Psoas muscle (tissue), 8 donors: ENCODE results near the gene ASB11. TPM values are rescaled to one million over a fixed set of nuclear protein-coding genes. Genes with fewer than 3 reads are reported as not detected.

Experiments used
- ATAC-seq, 4 donors: fragments of 200-7000 bp; cut with Tn5 transposase; one replicate each; pipeline ENCODE4 v1.9.1; 2020; ENCODE audit warnings: moderate library complexity in 3 of 4, mild to moderate bottlenecking in 2 of 4
- DNase-seq, 2 donors: peaks; one replicate each; pipeline ENCODE4 v3.0.0-alpha.2; 2020
- H3K27ac ChIP-seq: fragments of 200-600 bp; one replicate; pipeline ENCODE4 v1.8.0; 2022
- H3K27me3 ChIP-seq, 3 donors: fragments of 200-600 bp in 1 of 3; one replicate each; pipeline versions ENCODE4 v1.6.1 to v1.8.0; 2013 to 2022; ENCODE audit warnings: low read length in 2 of 3, mild to moderate bottlenecking in 2 of 3, moderate library complexity in 1 of 3; ENCODE audit not compliant: insufficient read depth in 3 of 3
- H3K36me3 ChIP-seq, 2 donors: fragments of 200-600 bp in 1 of 2; one replicate each; pipeline versions ENCODE4 v1.6.1 to v1.8.0; 2013 to 2022; ENCODE audit warnings: low read depth in 1 of 2, mild to moderate bottlenecking in 1 of 2, moderate library complexity in 1 of 2; ENCODE audit not compliant: insufficient read depth in 1 of 2
- H3K4me1 ChIP-seq: fragments of 200-600 bp; one replicate; pipeline ENCODE4 v1.8.0; 2022
- H3K4me3 ChIP-seq: fragments of 200-600 bp; one replicate; pipeline ENCODE4 v1.8.0; 2022; ENCODE audit warnings: mild to moderate bottlenecking
- H3K9me3 ChIP-seq: fragments of 200-600 bp; one replicate; pipeline ENCODE4 v1.8.0; 2022
- WGBS, 3 donors: extraction: QIAGEN DNeasy Blood & Tissue Kit; methylation state at CpG; one replicate each; pipeline versions ENCODE4 v1.1.6 to v1.1.7; 2013; 5-methylcytosine and 5-hydroxymethylcytosine counted together
- intact Hi-C, 2 donors: fragments of 100-400 bp; cut with DNase I; formaldehyde crosslinking; loops; one replicate each; pipeline versions ENCODE4 v1.11.0 to v1.14.2; 2022
- long read RNA-seq, 2 donors: library from polyadenylated mRNA; unstranded; transcript quantifications; one replicate each; pipeline ENCODE4 v2.0.0, GENCODE V29; 2021
- polyA plus RNA-seq, 3 donors: library from polyadenylated mRNA; stranded (reverse); fragments of 200-250 nt; gene quantifications; one replicate each; pipeline ENCODE4 v1.2.3, GENCODE V29; 2013
- total RNA-seq, 4 donors: library from RNA; stranded (reverse); fragmentation: NEBNext Ultra II Directional in 2 of 4; extraction: Animal tissue kit (Norgen Biotek cat#: 25700) in 2 of 4; gene quantifications; one replicate each; pipeline versions ENCODE4 v1.2.1 to v1.2.4, GENCODE V29; 2021 to 2023
- TF ChIP-seq, protein P1 (sequence below): fragments of 200-600 bp; IDR thresholded peaks from one replicate; pipeline ENCODE4 v1.8.0; 2022; ENCODE audit warnings: antibody characterized with exemption
- donor health status: healthy with polysubstance abuse.
- donor health status: DM: no; HTN: no; CAD: no; lungs with moderate emphysema.
- donor health status: Bipolar disorder and iron deficiency.
- donor health status: healthy.
- donor health status: DM: yes; HTN: yes; CAD: no.
- donor health status: DM: no; HTN: no; CAD: no.
- donor health status: DM: no; HTN: no; CAD: no.
- donor health status: DM: yes; HTN: yes; CAD: no.

Gene ASB11, protein sequence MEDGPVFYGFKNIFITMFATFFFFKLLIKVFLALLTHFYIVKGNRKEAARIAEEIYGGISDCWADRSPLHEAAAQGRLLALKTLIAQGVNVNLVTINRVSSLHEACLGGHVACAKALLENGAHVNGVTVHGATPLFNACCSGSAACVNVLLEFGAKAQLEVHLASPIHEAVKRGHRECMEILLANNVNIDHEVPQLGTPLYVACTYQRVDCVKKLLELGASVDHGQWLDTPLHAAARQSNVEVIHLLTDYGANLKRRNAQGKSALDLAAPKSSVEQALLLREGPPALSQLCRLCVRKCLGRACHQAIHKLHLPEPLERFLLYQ
- total RNA-seq: 10 to 100 TPM; 26.9 to 53.4 (median 47.6) TPM
- polyA plus RNA-seq: 10 to 100 TPM in 1 of 3 donors, 1 to 10 TPM in 2; 1.5 to 10.4 (median 6.5) TPM
- long read RNA-seq, donor 1, partial matches to known transcripts: 2 of 3 reads
- long read RNA-seq, donor 1, other reads (novel, unspliced or antisense): 0 of 3 reads
- long read RNA-seq, donor 2, transcript ASB11-201 (7 exons, 2,168 nt): major isoform, 25 of 43 reads
- long read RNA-seq, donor 2, transcript ASB11-203 (7 exons, 1,484 nt): minor isoform, 8 of 43 reads
- long read RNA-seq, donor 2, partial matches to known transcripts: 7 of 43 reads
- long read RNA-seq, donor 2, other reads (novel, unspliced or antisense): 3 of 43 reads

GRCh38 chrX:15315509-15315908, at the start of gene ASB11:
ASB11 (minus strand) TSS chrX:15315640; CDS start chrX:15315605, 35 bp downstream.
- H3K4me1 ChIP-seq: peaks cover 11% of the 10 kb centered on the region
- DNase-seq (no peak), ATAC-seq (peak; percentile 46 to 71 (median 60))
- H3K27ac ChIP-seq: peak within 1 kb of the TSS; percentile 87
- intact Hi-C loops: no loop called here
- H3K4me3 ChIP-seq: peak within 1 kb of the TSS; percentile 65
- WGBS, 3 donors: 16 to 32% (median 22%) methylated on average over 3 of the region's 3 CpGs
- TF ChIP-seq, protein P1, sequence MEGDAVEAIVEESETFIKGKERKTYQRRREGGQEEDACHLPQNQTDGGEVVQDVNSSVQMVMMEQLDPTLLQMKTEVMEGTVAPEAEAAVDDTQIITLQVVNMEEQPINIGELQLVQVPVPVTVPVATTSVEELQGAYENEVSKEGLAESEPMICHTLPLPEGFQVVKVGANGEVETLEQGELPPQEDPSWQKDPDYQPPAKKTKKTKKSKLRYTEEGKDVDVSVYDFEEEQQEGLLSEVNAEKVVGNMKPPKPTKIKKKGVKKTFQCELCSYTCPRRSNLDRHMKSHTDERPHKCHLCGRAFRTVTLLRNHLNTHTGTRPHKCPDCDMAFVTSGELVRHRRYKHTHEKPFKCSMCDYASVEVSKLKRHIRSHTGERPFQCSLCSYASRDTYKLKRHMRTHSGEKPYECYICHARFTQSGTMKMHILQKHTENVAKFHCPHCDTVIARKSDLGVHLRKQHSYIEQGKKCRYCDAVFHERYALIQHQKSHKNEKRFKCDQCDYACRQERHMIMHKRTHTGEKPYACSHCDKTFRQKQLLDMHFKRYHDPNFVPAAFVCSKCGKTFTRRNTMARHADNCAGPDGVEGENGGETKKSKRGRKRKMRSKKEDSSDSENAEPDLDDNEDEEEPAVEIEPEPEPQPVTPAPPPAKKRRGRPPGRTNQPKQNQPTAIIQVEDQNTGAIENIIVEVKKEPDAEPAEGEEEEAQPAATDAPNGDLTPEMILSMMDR: no peak
- no peaks in the 10 kb centered on the region for H3K9me3 ChIP-seq
- no peaks in the 10 kb centered on the region for H3K27me3 ChIP-seq
- no peaks in the 10 kb centered on the region for H3K36me3 ChIP-seq

GRCh38 chrX:15359701-15360100, 44.3 kb upstream of the ASB11 start:
- intact Hi-C loops: no loop called here
- 49 to 79% (median 73%) methylated on average over 2 of the region's 2 CpGs for WGBS, 3 donors
- ATAC-seq: no peak

GRCh38 chrX:15358533-15358932, 43.1 kb upstream of the ASB11 start:
- Histone ChIP-seq H3K9me3 (no peaks in the 10 kb centered on the region), H3K27me3 (peaks cover 0 to 6% (median 0%) of the 10 kb centered on the region in 3 donors), H3K4me1 (no peaks in the 10 kb centered on the region), H3K27ac (no peak overlapping the region), H3K4me3 (no peak overlapping the region), H3K36me3 (peaks cover 0 to 76% of the 10 kb centered on the region in 2 donors)
- TF ChIP-seq, protein P1: no peak
- intact Hi-C loops: no loop called here
- WGBS, 3 donors: 81 to 95% (median 88%) methylated on average over 2 of the region's 2 CpGs
- DNase-seq (no peak), ATAC-seq (no peak)

More at GRCh38 chrX:15359701-15360100, 44.3 kb upstream of the ASB11 start:
- Histone ChIP-seq H3K27ac (no peak overlapping the region), H3K4me1 (no peaks in the 10 kb centered on the region), H3K36me3 (peaks cover 0 to 68% of the 10 kb centered on the region in 2 donors), H3K4me3 (no peak overlapping the region), H3K9me3 (no peaks in the 10 kb centered on the region), H3K27me3 (peaks cover 0 to 6% (median 0%) of the 10 kb centered on the region in 3 donors)
- DNase-seq: no peak
- TF ChIP-seq, protein P1: no peak

DNA sequence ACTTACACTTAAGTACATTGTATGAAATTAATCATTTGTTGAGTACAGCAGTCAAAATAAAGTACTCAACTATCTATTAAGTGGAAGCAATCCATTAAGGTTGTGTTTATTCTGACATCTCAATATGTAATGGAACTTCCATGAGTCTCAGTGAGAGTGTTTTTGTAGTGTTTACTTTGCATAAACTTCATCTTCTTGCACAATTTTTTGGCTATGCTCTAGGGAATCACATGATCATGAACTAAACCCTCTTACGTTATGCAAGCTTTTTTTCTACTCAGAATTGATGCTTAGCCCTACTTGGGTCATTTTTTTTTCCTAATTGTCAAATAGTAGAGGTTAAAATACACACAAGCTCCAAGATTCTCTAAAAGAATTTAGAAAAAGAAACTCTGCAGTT, 41.0 kb upstream of the ASB11 start:
- DNase-seq: no peak
- intact Hi-C loops: no loop called here

More for the DNA sequence above, 41.0 kb upstream of the ASB11 start:
- no peaks in the 10 kb centered on the region for H3K4me1 ChIP-seq
- peaks cover 0 to 76% of the 10 kb centered on the region in 2 donors for H3K36me3 ChIP-seq
- no peak overlapping the region for H3K27ac ChIP-seq
- ATAC-seq: no peak
- H3K4me3 ChIP-seq: no peak overlapping the region
- WGBS, 3 donors: 48 to 60% (median 56%) methylated on average over 1 of the region's 1 CpG
- TF ChIP-seq, protein P1: no peak
- no peaks in the 10 kb centered on the region for H3K9me3 ChIP-seq
- peaks cover 0 to 6% (median 0%) of the 10 kb centered on the region in 3 donors for H3K27me3 ChIP-seq
